Testis (tissue), 2 donors: ENCODE results near the gene MBNL2.

ENCODE experiments used
- POLR2A ChIP-seq: fragments of 450-650 bp; IDR thresholded peaks from one replicate; pipeline ENCODE4 v1.6.1; 2017; ENCODE audit warnings: antibody characterized with exemption, mild to moderate bottlenecking, moderate library complexity
- TF ChIP-seq, protein P1 (sequence below), 3 experiments: fragments of 450-650 bp in 2 of 3; fragments of 200-600 bp in 1 of 3; sonication (generic) in 1 of 3; IDR thresholded peaks; one replicate each; pipeline ENCODE4 v1.5.1; 2016 to 2019; ENCODE audit warnings: antibody characterized with exemption in 3 of 3, mild to moderate bottlenecking in 2 of 3, moderate library complexity in 1 of 3

DNA sequence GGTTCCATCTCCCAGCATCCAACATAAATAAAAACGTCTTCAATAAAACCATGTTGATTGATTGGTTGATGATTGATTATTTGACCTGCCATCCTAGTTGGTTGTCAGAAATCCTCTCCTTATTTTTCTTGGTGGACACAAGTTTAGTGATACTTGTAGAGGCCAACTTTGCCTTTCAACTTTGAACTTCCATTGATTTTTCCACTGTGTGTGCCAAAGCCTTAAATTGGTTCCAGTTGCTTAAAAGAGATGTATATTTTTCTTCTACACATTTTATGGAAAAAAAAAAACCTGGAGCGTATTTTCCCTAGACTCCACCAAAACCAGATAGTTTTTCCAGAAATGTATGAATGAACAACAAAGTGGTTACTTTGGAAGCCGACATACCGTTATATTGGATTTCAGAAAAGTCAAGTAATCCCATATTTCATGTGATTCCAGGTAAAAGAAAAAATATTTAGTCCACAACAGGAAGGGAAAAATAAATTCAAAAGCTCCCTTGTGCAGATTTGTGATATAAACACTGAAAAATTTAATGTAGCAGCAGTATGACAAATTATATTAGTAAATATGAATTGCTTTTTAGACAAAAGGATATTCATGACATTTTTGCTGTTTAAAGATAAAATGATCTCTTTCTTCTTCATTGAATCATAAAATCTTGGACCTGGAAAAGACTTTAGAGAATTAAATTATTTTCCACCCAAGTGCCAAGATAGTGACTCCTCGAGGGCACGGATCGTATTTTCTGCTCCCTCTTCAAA lies 85.2 kb downstream of the MBNL2 start:
- no peak for TF ChIP-seq POLR2A
- TF ChIP-seq, protein P1, sequence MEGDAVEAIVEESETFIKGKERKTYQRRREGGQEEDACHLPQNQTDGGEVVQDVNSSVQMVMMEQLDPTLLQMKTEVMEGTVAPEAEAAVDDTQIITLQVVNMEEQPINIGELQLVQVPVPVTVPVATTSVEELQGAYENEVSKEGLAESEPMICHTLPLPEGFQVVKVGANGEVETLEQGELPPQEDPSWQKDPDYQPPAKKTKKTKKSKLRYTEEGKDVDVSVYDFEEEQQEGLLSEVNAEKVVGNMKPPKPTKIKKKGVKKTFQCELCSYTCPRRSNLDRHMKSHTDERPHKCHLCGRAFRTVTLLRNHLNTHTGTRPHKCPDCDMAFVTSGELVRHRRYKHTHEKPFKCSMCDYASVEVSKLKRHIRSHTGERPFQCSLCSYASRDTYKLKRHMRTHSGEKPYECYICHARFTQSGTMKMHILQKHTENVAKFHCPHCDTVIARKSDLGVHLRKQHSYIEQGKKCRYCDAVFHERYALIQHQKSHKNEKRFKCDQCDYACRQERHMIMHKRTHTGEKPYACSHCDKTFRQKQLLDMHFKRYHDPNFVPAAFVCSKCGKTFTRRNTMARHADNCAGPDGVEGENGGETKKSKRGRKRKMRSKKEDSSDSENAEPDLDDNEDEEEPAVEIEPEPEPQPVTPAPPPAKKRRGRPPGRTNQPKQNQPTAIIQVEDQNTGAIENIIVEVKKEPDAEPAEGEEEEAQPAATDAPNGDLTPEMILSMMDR (IDR thresholded peaks at IDR 0.05): no peak
